HG03039 (cell line): ENCODE data around the gene PLD5.
"Not testable (repeated sequence)": the region's sequence is repeated elsewhere in the genome, so short reads cannot be mapped to it uniquely, and the experiment has no call there.

Source experiments
- ATAC-seq: cut with Tn5 transposase; IDR thresholded peaks from one replicate; pipeline ENCODE4 v1.9.1; 2021; ENCODE audit warnings: mild to moderate bottlenecking, moderate library complexity; ENCODE audit not compliant: unreplicated experiment

Gene PLD5

GRCh38 chr1:242083742-242084141 lies 440.8 kb downstream of the PLD5 start:
- no peak for ATAC-seq

DNA sequence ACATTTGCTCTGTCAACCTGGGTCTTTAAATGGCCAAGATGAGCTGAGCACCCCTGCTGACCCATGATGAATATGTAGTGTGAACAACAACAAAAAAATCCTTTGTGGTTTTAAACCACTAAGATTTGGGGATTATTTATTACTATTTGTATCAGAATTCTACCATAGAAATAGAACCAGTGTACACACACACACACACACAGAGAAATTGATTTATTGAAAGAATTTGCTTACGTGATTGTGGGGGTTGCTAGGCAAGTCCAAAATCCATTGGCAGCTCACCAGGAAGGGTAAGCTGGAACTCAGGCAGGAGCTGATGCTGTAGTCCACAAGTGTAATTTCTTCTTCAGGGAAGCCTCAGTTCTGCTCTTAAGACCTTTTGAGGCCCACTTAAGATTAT lies 443.1 kb downstream of the PLD5 start:
- no peak for ATAC-seq

DNA sequence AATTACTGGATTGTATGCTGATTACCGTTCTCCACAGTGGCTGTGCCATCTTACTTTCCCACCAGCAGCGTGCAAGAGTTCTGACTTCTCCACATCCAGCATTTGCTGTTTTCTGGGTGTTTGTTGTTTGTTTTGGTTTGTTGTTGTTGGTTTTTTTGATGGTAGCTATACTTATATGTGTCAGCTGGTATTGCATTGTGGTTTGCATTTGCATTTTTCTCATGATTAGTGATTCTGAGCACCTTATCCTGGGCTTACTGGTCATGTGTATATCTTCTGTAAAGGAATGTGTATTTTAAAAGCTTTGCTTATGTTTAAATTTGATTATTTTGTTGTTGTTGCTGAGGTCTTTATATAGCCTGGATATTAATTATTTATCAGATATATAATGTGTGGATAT lies 458.7 kb downstream of the PLD5 start:
- no peak for ATAC-seq

- ATAC-seq = no peak
These were observed 462.2 kb downstream of the PLD5 start for GRCh38 chr1:242062271-242062670.

DNA sequence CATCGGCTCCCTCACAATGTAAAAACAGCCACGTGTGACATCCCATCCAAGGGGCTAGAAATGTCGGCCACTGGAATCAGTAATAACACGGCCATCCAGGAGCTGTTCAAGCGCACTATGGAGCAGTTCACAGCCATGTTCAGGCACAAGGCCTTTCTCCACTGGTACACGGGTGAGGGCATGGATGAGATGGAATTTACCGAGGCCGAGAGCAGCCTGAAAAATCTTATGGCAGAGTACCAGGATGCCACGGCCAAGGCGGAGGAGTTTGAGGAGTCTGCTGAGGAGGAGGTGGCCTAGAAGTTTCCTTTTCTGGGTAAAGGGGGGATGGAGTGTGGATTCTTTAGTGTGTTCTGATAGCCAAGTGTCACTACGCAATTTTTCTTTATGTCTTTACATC lies 464.5 kb downstream of the PLD5 start:
- no peak for ATAC-seq

GRCh38 chr1:242058582-242058981 lies 465.9 kb downstream of the PLD5 start:
- ATAC-seq = peak; percentile 60

GRCh38 chr1:242058181-242058580 lies 466.3 kb downstream of the PLD5 start:
- not testable (repeated sequence) for ATAC-seq

GRCh38 chr1:242057745-242058115 lies 466.8 kb downstream of the PLD5 start:
- ATAC-seq = no peak

GRCh38 chr1:242056988-242057744 lies 467.3 kb downstream of the PLD5 start:
- ATAC-seq = no peak

GRCh38 chr1:242055749-242056320 lies 468.7 kb downstream of the PLD5 start:
- ATAC-seq = no peak

GRCh38 chr1:242043165-242043564 lies 481.3 kb downstream of the PLD5 start:
- no peak for ATAC-seq

DNA sequence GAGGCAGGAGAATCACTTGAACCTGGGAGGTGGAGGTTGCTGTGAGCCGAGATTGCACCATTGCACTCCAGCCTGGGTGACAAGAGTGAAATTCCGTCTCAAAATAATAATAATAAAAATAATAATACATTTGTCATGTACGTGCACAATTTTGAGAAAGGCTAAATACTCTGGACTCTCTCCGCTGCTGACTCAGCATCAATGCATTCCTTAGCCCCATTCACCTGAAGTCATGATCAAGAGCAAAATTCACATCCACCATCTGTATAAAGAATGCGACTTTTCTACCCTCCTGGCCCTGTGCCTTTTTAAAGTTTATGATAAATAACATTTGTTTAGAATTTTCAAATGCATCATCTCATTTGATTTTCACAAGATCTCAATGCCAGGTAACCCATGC lies 490.1 kb downstream of the PLD5 start:
- ATAC-seq = no peak

DNA sequence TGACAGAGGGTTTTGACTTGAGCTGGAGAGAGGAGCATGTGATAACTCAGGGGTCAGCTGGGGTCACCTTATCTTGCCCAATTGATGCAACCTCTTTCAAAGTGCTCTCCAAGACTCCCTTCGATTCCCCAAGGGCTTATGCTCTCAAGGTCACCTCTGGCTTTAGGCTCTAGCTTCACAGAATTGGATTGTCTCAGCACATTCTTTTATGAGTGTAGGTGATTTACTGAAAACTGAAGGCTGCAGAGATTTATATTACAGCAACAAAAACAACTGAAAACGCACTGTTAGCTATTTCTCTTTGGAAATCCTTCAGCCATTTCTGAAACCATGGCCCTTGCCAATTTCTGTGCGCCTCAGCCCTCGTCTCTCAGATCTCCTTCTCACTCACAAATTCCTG lies 491.1 kb downstream of the PLD5 start:
- ATAC-seq = no peak
